HG02943 (cell line): Measurements from ENCODE around the gene RNF26.
A peak's percentile ranks its signal among the peaks of the same experiment; 100 is the strongest.
"Not testable (repeated sequence)": the region's sequence is repeated elsewhere in the genome, so short reads cannot be mapped to it uniquely, and the experiment has no call there.

Experiments
- ATAC-seq: cut with Tn5 transposase; IDR thresholded peaks from one replicate; pipeline ENCODE4 v1.9.1; 2021; ENCODE audit warnings: mild to moderate bottlenecking, low read depth, moderate library complexity; ENCODE audit not compliant: unreplicated experiment

RNF26 gene

DNA sequence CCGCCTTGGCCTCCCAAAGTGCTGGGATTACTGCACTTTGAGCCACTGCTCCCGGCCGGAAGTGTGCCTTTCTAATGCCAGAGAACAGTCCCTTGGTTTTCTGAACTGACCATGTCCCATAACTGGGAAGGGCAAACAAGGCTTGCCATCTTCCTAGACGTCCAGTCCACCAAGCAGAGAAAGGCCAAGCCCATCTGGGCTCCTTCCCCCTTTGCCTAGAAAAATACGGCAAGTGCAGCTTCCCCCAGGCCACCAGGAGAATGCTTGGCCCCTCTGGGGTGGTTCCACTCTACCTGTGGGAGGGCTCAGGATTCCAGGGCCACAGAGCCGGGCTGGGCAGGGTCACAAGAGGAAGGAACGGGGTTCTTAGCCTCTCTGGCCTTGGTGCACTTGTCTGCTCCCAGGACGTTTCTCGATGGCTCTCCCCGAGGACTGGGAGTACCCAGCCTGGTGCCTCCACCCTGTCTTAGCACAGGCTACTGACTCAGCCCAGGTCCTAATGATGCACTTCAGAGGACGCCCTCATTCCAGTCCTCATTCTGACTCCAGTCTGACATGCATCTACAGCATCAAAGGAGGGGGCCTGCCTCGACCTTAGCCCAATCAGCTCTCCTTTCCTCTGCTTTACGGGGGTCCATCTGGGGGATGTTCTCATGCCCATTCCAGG, 46.0 kb downstream of the RNF26 start:
- ATAC-seq: no peak

DNA sequence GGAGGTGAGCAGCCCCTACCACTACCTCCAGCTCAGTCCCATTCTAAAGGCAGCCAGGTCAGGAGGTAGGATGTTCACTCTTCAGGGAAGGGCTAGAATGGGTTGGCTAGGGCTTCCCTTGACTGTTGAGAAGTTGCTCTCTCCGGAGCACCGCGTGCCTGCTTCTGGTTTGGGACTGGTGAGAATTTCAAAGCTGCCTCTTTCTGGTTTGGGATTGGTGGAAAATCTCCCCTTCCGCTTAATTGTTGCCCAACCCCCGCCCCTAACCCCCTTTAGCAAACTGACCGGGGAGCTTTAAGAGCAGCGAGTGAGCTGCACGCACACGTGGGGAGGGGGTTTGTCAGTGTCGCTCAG, 46.5 kb downstream of the RNF26 start:
- no peak for ATAC-seq

DNA sequence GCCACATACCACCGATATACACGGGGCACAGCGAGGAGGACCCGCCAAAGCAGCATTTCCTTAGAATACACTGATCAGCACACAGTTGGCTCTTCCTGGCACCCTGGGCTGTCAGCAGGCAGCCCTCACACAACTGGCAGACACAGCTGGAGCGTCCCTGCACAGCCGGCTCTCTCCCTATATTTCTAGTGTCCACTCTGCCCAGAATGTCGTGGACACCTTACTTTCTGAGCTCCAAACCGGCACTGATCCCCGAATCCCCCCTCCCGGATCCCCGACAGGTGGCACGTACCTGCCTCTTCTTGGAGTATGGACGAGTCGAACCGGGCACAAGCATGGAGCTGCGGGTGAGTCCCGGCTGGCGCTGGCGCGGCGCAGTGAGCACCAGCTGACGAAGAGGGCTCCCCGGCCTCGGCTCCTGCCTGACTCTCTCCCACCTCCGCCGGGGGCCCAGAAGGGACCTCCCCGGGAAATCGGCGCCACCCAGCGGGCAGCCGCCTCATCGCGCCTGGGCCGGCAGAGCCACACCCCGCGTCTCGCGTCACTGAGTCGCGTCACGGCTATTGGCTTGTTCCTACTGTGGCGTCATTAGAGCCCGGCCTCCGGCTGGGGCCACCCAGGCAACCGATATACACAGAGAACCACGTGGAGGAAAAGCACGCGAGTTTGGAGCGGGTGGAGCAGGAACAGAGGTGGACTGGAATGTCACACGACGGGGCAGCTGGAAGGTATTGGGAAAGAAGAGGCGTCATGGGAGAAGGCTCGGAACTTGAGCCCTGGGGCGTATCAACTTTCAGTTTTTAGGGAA, 47.1 kb downstream of the RNF26 start, which contains the start of gene USP2:
TSS of gene USP2 (minus strand) at position 510 of the 808 bp plus-strand sequence. CDS start 8,210 bp downstream, outside the sequence.
- peak; percentile 93 for ATAC-seq

DNA sequence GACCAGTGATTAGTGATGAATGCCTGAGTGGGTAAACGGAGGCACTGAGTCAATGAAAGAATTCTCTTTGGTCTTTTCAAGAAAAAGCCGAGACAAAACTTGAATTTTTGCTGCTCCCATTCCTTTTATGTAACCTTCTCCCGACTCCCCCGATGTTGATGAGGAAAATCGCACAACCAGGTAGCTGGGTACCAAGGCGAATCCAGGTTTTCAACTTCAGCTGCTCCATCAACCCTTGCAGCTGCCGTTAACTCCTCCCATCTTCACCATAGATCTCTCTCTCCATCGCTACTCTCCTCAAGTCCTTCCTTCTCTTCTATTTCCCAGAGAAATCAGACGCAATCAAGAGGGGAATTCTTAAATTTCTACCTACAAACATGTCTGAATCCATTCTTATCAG, 47.8 kb downstream of the RNF26 start:
- no peak for ATAC-seq

DNA sequence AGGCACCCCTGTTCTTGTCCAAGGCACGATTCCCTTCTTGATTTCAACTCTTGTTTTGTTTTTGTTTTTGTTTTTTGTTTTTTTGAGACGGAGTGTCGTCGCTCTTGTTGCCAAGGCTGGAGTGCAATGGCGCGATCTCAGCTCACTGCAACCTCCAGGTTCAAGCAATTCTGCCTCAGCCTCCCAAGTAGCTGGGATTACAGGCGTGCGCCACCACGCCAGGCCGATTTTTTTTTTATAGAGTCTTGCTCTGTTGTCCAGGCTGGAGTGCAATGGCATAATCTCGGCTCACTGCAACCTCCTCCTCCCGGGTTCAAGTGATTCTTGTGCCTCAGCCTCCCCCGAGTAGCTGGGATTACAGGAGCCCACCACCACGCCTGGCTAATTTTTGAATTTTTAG, 48.2 kb downstream of the RNF26 start:
- ATAC-seq: not testable (repeated sequence)

DNA sequence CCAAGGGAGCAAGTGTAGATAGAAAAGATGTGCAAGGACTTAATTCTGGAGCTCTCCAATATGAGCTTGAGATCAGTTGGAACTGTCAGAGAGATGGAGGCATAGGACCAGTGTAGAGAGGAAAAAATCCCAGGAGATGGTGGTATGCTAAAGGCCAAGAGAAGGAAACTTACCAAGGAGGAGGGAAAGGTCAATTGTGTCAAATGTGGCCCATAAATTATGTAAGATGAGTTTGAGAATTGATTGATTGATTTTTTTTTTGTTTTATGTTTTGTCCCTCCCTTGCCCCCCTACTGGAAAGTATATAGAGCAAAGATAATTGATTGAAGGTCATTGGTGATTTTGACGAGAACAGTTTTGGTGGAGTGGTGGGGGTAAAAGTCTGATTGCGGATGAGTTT, 50.0 kb downstream of the RNF26 start:
- no peak for ATAC-seq
